Fibroblast of pulmonary artery (primary cell): Measurements from ENCODE around the gene TMPRSS4.

Source experiments
- DNase-seq: peaks from one replicate; pipeline ENCODE4 v3.0.0-alpha.2; 2010; ENCODE audit warnings: low read depth
- H3K4me3 ChIP-seq: replicated peaks from 2 replicates; pipeline ENCODE4 v1.5.1; 2011; ENCODE audit warnings: low read depth, mild to moderate bottlenecking, control low read depth, low read length, moderate library complexity
- CTCF ChIP-seq: IDR thresholded peaks from 2 replicates; pipeline ENCODE4 v1.5.1; 2011; ENCODE audit warnings: mild to moderate bottlenecking, control low read depth, low read length, inconsistent platforms; ENCODE audit errors: missing control alignments

TMPRSS4 gene

GRCh38 chr11:118154641-118155040 lies 77.8 kb downstream of the TMPRSS4 start:
- DNase-seq: no peak
- H3K4me3 ChIP-seq: no peak overlapping the region
- no peak for TF ChIP-seq CTCF

- no peak for TF ChIP-seq CTCF
- H3K4me3 ChIP-seq: no peak overlapping the region
- no peak for DNase-seq
Observed at GRCh38 chr11:118155776-118156530, 79.1 kb downstream of the TMPRSS4 start.

- no peak for TF ChIP-seq CTCF
- no peak for DNase-seq
- no peak overlapping the region for H3K4me3 ChIP-seq
Observed at GRCh38 chr11:118156531-118157185, 79.8 kb downstream of the TMPRSS4 start.

- no peak for DNase-seq
- H3K4me3 ChIP-seq: no peak overlapping the region
- no peak for TF ChIP-seq CTCF
Observed at GRCh38 chr11:118157186-118157895, 80.5 kb downstream of the TMPRSS4 start.

DNA sequence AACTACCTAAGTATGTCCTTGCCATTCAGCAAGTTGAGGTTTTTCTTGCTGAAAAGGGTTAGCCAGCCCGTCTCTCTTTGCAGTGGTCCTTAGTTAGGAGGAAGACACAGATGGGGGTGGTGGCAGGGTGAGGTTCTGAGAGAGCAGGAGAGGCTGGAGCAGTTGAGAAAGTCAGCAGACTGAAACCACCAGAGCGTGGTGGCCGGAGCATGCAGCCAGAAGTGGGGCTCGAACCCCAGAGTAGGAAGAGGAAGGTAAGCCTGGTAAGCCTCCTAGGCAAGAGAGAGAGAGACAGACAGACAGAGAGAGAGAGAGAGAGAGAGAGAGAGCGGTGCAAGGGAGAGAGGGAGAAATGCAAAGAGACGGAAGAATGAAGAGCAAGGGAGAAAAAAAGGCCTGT lies 84.9 kb downstream of the TMPRSS4 start:
- DNase-seq: no peak
- H3K4me3 ChIP-seq: no peak overlapping the region
- no peak for TF ChIP-seq CTCF

GRCh38 chr11:118162846-118163245 lies 86.0 kb downstream of the TMPRSS4 start:
- no peak for DNase-seq
- no peak overlapping the region for H3K4me3 ChIP-seq
- no peak for TF ChIP-seq CTCF
